Lower lobe of right lung (tissue), 2 donors: ENCODE measurements around the gene N4BP2. TPM values are rescaled to one million over a fixed set of nuclear protein-coding genes. Genes with fewer than 3 reads are reported as not detected.

ENCODE experiments used
- ATAC-seq, 2 donors: fragments of 200-7000 bp; cut with Tn5 transposase; one replicate each; pipeline ENCODE4 v1.9.1; 2020 to 2022; ENCODE audit warnings: mild to moderate bottlenecking in 2 of 2, moderate library complexity in 2 of 2
- DNase-seq: peaks from one replicate; pipeline ENCODE4 v3.0.0-alpha.2; 2020
- H3K27ac ChIP-seq: fragments of 200-600 bp; one replicate; pipeline ENCODE4 v1.8.0; 2022
- H3K27me3 ChIP-seq: fragments of 200-600 bp; one replicate; pipeline ENCODE4 v1.8.0; 2022; ENCODE audit warnings: low read depth
- H3K36me3 ChIP-seq: fragments of 200-600 bp; one replicate; pipeline ENCODE4 v1.8.0; 2022; ENCODE audit warnings: mild to moderate bottlenecking
- H3K4me1 ChIP-seq: fragments of 200-600 bp; one replicate; pipeline ENCODE4 v1.8.0; 2022
- H3K4me3 ChIP-seq: fragments of 200-600 bp; one replicate; pipeline ENCODE4 v1.8.0; 2022; ENCODE audit warnings: mild to moderate bottlenecking
- H3K9me3 ChIP-seq: fragments of 200-600 bp; one replicate; pipeline ENCODE4 v1.8.0; 2022
- CTCF ChIP-seq: fragments of 200-600 bp; IDR thresholded peaks from one replicate; pipeline ENCODE4 v1.8.0; 2022; ENCODE audit warnings: antibody characterized with exemption, mild to moderate bottlenecking
- intact Hi-C: fragments of 100-400 bp; cut with DNase I; formaldehyde crosslinking; loops from one replicate; pipeline ENCODE4 v1.11.0; 2022
- total RNA-seq: library from RNA; stranded (reverse); fragmentation: NEBNext Ultra II Directional; extraction: Animal tissue kit (Norgen Biotek cat#: 25700); gene quantifications from one replicate; pipeline ENCODE4 v1.2.1, GENCODE V29; 2021
- donor health status: DM: no; HTN: yes; CAD: no; lungs with severe emphysema.

Gene N4BP2
- total RNA-seq, 1 donor from 2014 or later: 10.0 TPM

- no peak overlapping the region for H3K4me3 ChIP-seq
- H3K9me3 ChIP-seq: no peaks in the 10 kb centered on the region
- no peak overlapping the region for H3K27ac ChIP-seq
- ATAC-seq: no peak
- intact Hi-C loops: no loop called here
- no peak for DNase-seq
- no peaks in the 10 kb centered on the region for H3K4me1 ChIP-seq
- no peaks in the 10 kb centered on the region for H3K27me3 ChIP-seq
- H3K36me3 ChIP-seq: no peaks in the 10 kb centered on the region
- no peak for TF ChIP-seq CTCF
Measured at GRCh38 chr4:40033613-40034012, 23.0 kb upstream of the N4BP2 start.

GRCh38 chr4:40038977-40039376 is 17.7 kb upstream of the N4BP2 start:
- H3K4me3 ChIP-seq: no peak overlapping the region
- intact Hi-C loops: no loop called here
- DNase-seq (no peak), ATAC-seq (no peak)
- TF ChIP-seq CTCF: no peak
- no peaks in the 10 kb centered on the region for H3K4me1 ChIP-seq
- H3K9me3 ChIP-seq: no peaks in the 10 kb centered on the region
- H3K27me3 ChIP-seq: no peaks in the 10 kb centered on the region
- H3K27ac ChIP-seq: no peak overlapping the region
- no peaks in the 10 kb centered on the region for H3K36me3 ChIP-seq

DNA sequence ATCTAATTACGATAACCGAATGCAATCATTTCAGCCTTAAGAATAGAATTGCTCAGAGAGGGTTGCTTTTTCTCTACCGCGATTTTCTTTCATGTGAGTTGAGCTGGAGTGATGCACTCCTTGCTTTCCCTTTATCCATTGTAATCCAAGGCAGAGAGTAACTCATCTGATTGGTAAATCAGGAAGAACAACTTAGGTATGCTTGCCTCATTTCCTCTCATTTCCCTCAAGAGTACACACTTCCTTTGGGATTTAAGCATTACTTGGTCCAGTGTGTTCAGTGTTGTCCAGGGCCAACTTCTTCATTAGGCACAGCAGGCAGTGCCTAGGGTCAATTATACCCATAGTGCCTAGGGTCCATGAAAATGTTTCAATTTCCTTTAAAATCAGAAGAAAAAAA is 15.7 kb upstream of the N4BP2 start:
- no peaks in the 10 kb centered on the region for H3K27me3 ChIP-seq
- no peaks in the 10 kb centered on the region for H3K9me3 ChIP-seq
- H3K4me3 ChIP-seq: no peak overlapping the region
- peaks cover 6% of the 10 kb centered on the region for H3K4me1 ChIP-seq
- intact Hi-C loops: no loop called here
- no peak for TF ChIP-seq CTCF
- DNase-seq (no peak), ATAC-seq (no peak)
- H3K36me3 ChIP-seq: no peaks in the 10 kb centered on the region
- H3K27ac ChIP-seq: no peak overlapping the region

GRCh38 chr4:40043786-40044185 is 12.9 kb upstream of the N4BP2 start:
- no peak for ATAC-seq
- H3K36me3 ChIP-seq: no peaks in the 10 kb centered on the region
- TF ChIP-seq CTCF: no peak
- no peaks in the 10 kb centered on the region for H3K27me3 ChIP-seq
- no peaks in the 10 kb centered on the region for H3K9me3 ChIP-seq
- no peak overlapping the region for H3K27ac ChIP-seq
- no peak for DNase-seq
- intact Hi-C loops: no loop called here
- H3K4me1 ChIP-seq: peaks cover 6% of the 10 kb centered on the region
- H3K4me3 ChIP-seq: no peak overlapping the region

- H3K36me3 ChIP-seq: no peaks in the 10 kb centered on the region
- H3K9me3 ChIP-seq: no peaks in the 10 kb centered on the region
- ATAC-seq (peak; percentile 85 to 94), DNase-seq (peak; percentile 60)
- no peak overlapping the region for H3K4me3 ChIP-seq
- H3K27ac ChIP-seq: no peak overlapping the region
- H3K4me1 ChIP-seq: peaks cover 6% of the 10 kb centered on the region
- H3K27me3 ChIP-seq: no peaks in the 10 kb centered on the region
- intact Hi-C loops: no loop called here
- TF ChIP-seq CTCF: no peak
Measured at GRCh38 chr4:40046311-40046980, 10.2 kb upstream of the N4BP2 start.
